ENCODE results near the gene EVPL.
"Not testable (repeated sequence)": the region's sequence is repeated elsewhere in the genome, so short reads cannot be mapped to it uniquely, and the experiment has no call there.

EVPL gene

GRCh38 chr17:76027159-76027839 is at the start of gene EVPL:
EVPL (minus strand) TSS chr17:76027306; CDS start chr17:76027198, 108 bp downstream.
- no peak for DNase-seq

GRCh38 chr17:76076146-76076764 is 49.1 kb upstream of the EVPL start:
- DNase-seq, result no peak

GRCh38 chr17:76075364-76076145 is 48.4 kb upstream of the EVPL start:
- no peak for DNase-seq

- DNase-seq, result no peak
Measured at GRCh38 chr17:76074390-76075363, 47.6 kb upstream of the EVPL start, which contains the start of gene GALR2. GALR2 (plus strand) TSS chr17:76074781; CDS start chr17:76074884, 103 bp downstream.

GRCh38 chr17:76072148-76072858 is 45.2 kb upstream of the EVPL start, which contains the start of gene SRP68:
SRP68 (minus strand) TSS chr17:76072517; CDS start chr17:76072491, 26 bp downstream.
- DNase-seq, result peak; percentile 53 to 70

- DNase-seq, result no peak
Measured at GRCh38 chr17:76071531-76072147, 44.5 kb upstream of the EVPL start.

GRCh38 chr17:76065775-76066174 is 38.7 kb upstream of the EVPL start:
- DNase-seq, result no peak

- no peak for DNase-seq
Measured at GRCh38 chr17:76063875-76064546, 36.9 kb upstream of the EVPL start.

GRCh38 chr17:76058264-76058663 is 31.2 kb upstream of the EVPL start:
- DNase-seq, result not testable (repeated sequence)

- DNase-seq, result no peak
Measured at GRCh38 chr17:76056882-76057281, 29.8 kb upstream of the EVPL start.

GRCh38 chr17:76054112-76054476 is 27.0 kb upstream of the EVPL start:
- no peak for DNase-seq

- DNase-seq, result no peak
Measured at GRCh38 chr17:76053246-76054111, 26.4 kb upstream of the EVPL start.

- no peak for DNase-seq
Measured at GRCh38 chr17:76051561-76051960, 24.5 kb upstream of the EVPL start.

GRCh38 chr17:76050538-76051467 is 23.7 kb upstream of the EVPL start:
- DNase-seq, result no peak

GRCh38 chr17:76049836-76050537 is 22.9 kb upstream of the EVPL start:
- DNase-seq, result no peak

GRCh38 chr17:76049239-76049638 is 22.1 kb upstream of the EVPL start:
- no peak for DNase-seq

- DNase-seq, result no peak
Measured at GRCh38 chr17:76048711-76049110, 21.6 kb upstream of the EVPL start.
